Gastrocnemius medialis (tissue), 4 donors: Measurements from ENCODE around the gene CLEC2D.
"Not testable (repeated sequence)": the region's sequence is repeated elsewhere in the genome, so short reads cannot be mapped to it uniquely, and the experiment has no call there.

Source experiments
- CTCF ChIP-seq, 5 experiments: fragments of 450-650 bp in 3 of 5; fragments of 200-600 bp in 2 of 5; sonication (generic) in 2 of 5; IDR thresholded peaks in 4 of 5; conservative IDR thresholded peaks in 1 of 5; 1 replicate in 4 of 5; 2 replicates in 1 of 5; pipeline ENCODE4 v1.5.1; 2016 to 2019; ENCODE audit warnings: antibody characterized with exemption in 5 of 5, mild to moderate bottlenecking in 3 of 5, moderate library complexity in 3 of 5
- POLR2A ChIP-seq, 2 donors: fragments of 450-650 bp; IDR thresholded peaks; one replicate each; pipeline ENCODE4 v1.6.1; 2017; ENCODE audit warnings: antibody characterized with exemption in 2 of 2, mild to moderate bottlenecking in 2 of 2, moderate library complexity in 2 of 2

DNA sequence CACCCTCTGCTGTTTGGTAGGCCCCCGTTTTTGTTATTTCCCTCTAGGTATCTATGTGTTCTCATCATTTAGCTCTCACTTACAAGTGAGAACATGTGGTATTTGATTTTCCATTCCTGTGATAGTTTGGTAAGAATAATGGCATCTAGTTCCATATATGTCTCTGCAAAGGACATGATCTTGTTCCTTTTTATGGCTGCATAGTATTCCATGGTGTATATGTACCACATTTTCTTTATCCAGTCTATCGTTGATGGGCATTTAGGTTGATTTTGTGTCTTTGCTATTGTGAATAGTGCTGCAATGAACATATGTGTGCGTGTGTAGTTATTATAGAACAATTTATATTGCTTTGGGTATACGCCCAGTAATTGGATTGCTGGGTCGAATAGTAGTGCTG lies 35.0 kb downstream of the CLEC2D start:
- TF ChIP-seq CTCF (IDR thresholded peaks at IDR 0.05 in 4 of 5, conservative IDR thresholded peaks at IDR 0.05 in 1 of 5); POLR2A (IDR thresholded peaks at IDR 0.05): not testable (repeated sequence)
